K562 (cell line): ENCODE data around the gene SLC26A1. TPM values are rescaled to one million over a fixed set of nuclear protein-coding genes. Genes with fewer than 3 reads are reported as not detected.

Experiments
- ARID4B ChIP-seq: sonication (generic); formaldehyde crosslinking; IDR thresholded peaks from 2 replicates; pipeline ENCODE4 v1.8.0; 2022; ENCODE audit warnings: mild to moderate bottlenecking, missing genetic modification reagents
- BMI1 ChIP-seq: fragments of 150-350 bp; IDR thresholded peaks from 2 replicates; pipeline ENCODE4 v1.6.1; 2014; ENCODE audit warnings: low read length
- CBX5 ChIP-seq: IDR thresholded peaks from 2 replicates; pipeline ENCODE4 v1.6.1; 2014; ENCODE audit warnings: low read depth, borderline replicate concordance
- CXXC5 ChIP-seq: fragments of 250-450 bp; sonication (Bioruptor Pico); IDR thresholded peaks from 2 replicates; pipeline ENCODE4 v1.8.0; 2022; ENCODE audit warnings: inconsistent platforms, mild to moderate bottlenecking, moderate library complexity
- EGR1 ChIP-seq: fragments of 450-650 bp; conservative IDR thresholded peaks from 2 replicates; pipeline ENCODE4 v1.6.1; 2017; ENCODE audit warnings: mild to moderate bottlenecking
- GTF2F1 ChIP-seq: IDR thresholded peaks from 2 replicates; pipeline ENCODE4 v1.6.1; 2011; ENCODE audit warnings: low read depth, low read length, improper control_type of control experiment
- HDAC1 ChIP-seq, 2 experiments: fragments of 450-650 bp; IDR thresholded peaks; 2 replicates each; pipeline ENCODE4 v1.6.1; 2016 to 2017; ENCODE audit warnings: inconsistent platforms in 1 of 2, mild to moderate bottlenecking in 1 of 2, moderate library complexity in 1 of 2
- HNRNPL ChIP-seq: fragments of 200-400 bp; formaldehyde crosslinking; IDR thresholded peaks from 2 replicates; pipeline ENCODE4 v1.6.1; 2017; ENCODE audit warnings: low read depth, mild to moderate bottlenecking, low read length
- LEF1 ChIP-seq: fragments of 450-650 bp; IDR thresholded peaks from 2 replicates; pipeline ENCODE4 v1.6.1; 2016; ENCODE audit warnings: mild to moderate bottlenecking
- MYC ChIP-seq, 2 experiments: fragments of 250-450 bp in 1 of 2; sonication (Bioruptor Pico) in 1 of 2; IDR thresholded peaks; 2 replicates each; pipeline versions ENCODE4 v1.5.1 to v1.6.1; 2012 to 2021; ENCODE audit warnings: low read depth in 2 of 2, borderline replicate concordance in 1 of 2, improper control_type of control experiment in 1 of 2, low read length in 1 of 2, mild to moderate bottlenecking in 1 of 2, moderate library complexity in 1 of 2
- NR2C1 ChIP-seq, 2 experiments: fragments of 450-650 bp; IDR thresholded peaks; 2 replicates each; pipeline ENCODE4 v1.6.1; 2017; ENCODE audit warnings: mild to moderate bottlenecking in 2 of 2, antibody characterized with exemption in 1 of 2, inconsistent platforms in 1 of 2, missing compliant biosample characterization in 1 of 2, missing genetic modification characterization in 1 of 2
- PHF21A ChIP-seq: fragments of 450-650 bp; IDR thresholded peaks from 2 replicates; pipeline ENCODE4 v1.6.1; 2017; ENCODE audit warnings: low read depth, borderline replicate concordance
- SIN3B ChIP-seq: fragments of 450-650 bp; IDR thresholded peaks from 2 replicates; pipeline ENCODE4 v1.6.1; 2017; ENCODE audit warnings: low read depth, mild to moderate bottlenecking, moderate library complexity
- SOX6 ChIP-seq: fragments of 450-650 bp; IDR thresholded peaks from 2 replicates; pipeline ENCODE4 v1.6.1; 2014; ENCODE audit warnings: mild to moderate bottlenecking
- ZNF212 ChIP-seq: fragments of 450-650 bp; formaldehyde crosslinking; IDR thresholded peaks from 2 replicates; pipeline ENCODE4 v1.4.0; 2020; ENCODE audit warnings: mild to moderate bottlenecking
- ZNF253 ChIP-seq: fragments of 250-450 bp; sonication (Bioruptor Pico); conservative IDR thresholded peaks from 2 replicates; pipeline ENCODE4 v1.6.1; 2021; ENCODE audit warnings: mild to moderate bottlenecking
- polyA plus RNA-seq, 8 experiments: library from polyadenylated mRNA; depleted of rRNA in 4 of 8; stranded (reverse) in 5 of 8; unstranded in 3 of 8; fragments of >200 nt; fragmentation: Nextera tagmentation in 2 of 8; fragmentation: Illumina TruSeq in 1 of 8; extraction: Ambion mirVana in 2 of 8; extraction: Trizol in 1 of 8; gene quantifications; 2 replicates each; pipeline versions ENCODE4 v1.2.1 to v1.2.3, GENCODE V29; 2011 to 2014; ENCODE audit warnings: inconsistent platforms in 1 of 8, missing spikeins in 1 of 8
- total RNA-seq, 7 experiments: library from RNA; depleted of rRNA in 6 of 7; stranded (reverse); fragments of >200 nt in 6 of 7; fragmentation: Illumina TruSeq in 2 of 7; extraction: Trizol in 2 of 7; gene quantifications; 2 replicates each; pipeline versions ENCODE4 v1.2.1 to v1.2.3, GENCODE V29; 2011 to 2021; ENCODE audit warnings: low replicate concordance in 1 of 7
- TF ChIP-seq, protein P1 (sequence below), 3 experiments: IDR thresholded peaks in 2 of 3; conservative IDR thresholded peaks in 1 of 3; 2 replicates each; pipeline ENCODE4 v1.5.1; 2011 to 2012; ENCODE audit warnings: low read length in 3 of 3, mild to moderate bottlenecking in 3 of 3, control low read depth in 2 of 3, improper control_type of control experiment in 1 of 3, inconsistent platforms in 1 of 3, low read depth in 1 of 3, mixed read lengths in 1 of 3, moderate library complexity in 1 of 3; ENCODE audit not compliant: insufficient read depth in 2 of 3
- TF ChIP-seq, protein P2 (sequence below), 2 experiments: fragments of 200-800 bp in 1 of 2; sonication (Bioruptor generic) in 1 of 2; sonication (generic) in 1 of 2; formaldehyde crosslinking in 1 of 2; IDR thresholded peaks in 1 of 2; conservative IDR thresholded peaks in 1 of 2; 2 replicates each; pipeline versions ENCODE4 v1.5.0 to v1.6.1; 2016 to 2020; ENCODE audit warnings: missing compliant biosample characterization in 1 of 2, missing genetic modification characterization in 1 of 2, missing genetic modification reagents in 1 of 2

Gene SLC26A1
- total and polyA plus RNA-seq, 9 of the 15 experiments (the other 6 are each of a cell fraction or from before 2014, with no cell fraction given): 0.11 to 4.2 (median 0.95) TPM

DNA sequence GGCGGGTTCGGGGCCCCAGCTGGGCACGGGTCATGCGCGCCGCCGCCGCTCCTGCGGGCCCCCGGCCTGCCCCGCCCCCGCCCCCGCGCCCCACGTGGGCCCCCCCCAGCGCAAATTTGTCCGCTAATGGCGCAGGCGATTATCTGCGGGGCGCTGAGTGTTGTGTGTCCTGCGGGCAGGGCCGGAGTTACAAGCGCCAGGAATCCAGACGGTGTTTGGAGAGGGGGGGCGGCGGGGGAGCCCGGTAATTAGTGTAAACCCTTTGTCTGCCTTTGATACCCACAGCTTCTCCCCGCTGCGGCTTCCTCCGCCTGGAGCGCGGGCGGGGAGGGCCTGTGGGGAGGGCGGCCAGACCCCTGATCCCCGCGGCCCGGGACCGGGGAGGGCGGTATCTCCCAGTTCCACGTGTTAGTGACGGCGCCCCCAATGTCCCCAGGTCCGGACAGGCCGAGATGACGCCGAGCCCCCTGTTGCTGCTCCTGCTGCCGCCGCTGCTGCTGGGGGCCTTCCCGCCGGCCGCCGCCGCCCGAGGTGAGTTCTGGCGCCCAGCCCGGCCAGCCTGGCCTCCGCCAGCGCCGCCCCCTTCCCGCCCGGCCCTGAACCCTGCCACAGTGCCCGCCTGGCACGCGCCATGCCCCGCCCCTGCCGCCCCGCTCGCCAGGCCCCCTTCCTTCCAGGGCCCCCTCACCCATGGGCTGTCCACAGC, 19.0 kb upstream of the SLC26A1 start (continued):
- TF ChIP-seq, protein P1, sequence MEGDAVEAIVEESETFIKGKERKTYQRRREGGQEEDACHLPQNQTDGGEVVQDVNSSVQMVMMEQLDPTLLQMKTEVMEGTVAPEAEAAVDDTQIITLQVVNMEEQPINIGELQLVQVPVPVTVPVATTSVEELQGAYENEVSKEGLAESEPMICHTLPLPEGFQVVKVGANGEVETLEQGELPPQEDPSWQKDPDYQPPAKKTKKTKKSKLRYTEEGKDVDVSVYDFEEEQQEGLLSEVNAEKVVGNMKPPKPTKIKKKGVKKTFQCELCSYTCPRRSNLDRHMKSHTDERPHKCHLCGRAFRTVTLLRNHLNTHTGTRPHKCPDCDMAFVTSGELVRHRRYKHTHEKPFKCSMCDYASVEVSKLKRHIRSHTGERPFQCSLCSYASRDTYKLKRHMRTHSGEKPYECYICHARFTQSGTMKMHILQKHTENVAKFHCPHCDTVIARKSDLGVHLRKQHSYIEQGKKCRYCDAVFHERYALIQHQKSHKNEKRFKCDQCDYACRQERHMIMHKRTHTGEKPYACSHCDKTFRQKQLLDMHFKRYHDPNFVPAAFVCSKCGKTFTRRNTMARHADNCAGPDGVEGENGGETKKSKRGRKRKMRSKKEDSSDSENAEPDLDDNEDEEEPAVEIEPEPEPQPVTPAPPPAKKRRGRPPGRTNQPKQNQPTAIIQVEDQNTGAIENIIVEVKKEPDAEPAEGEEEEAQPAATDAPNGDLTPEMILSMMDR (IDR thresholded peaks at IDR 0.05 in 2 of 3, conservative IDR thresholded peaks at IDR 0.05 in 1 of 3; ENCODE audit: insufficient read depth in 2 of 3, low read depth in 1 of 3, low read length in 3 of 3): no peak
- TF ChIP-seq HDAC1 (IDR thresholded peaks at IDR 0.05) (0 out of 4 replicates have a peak, but pooled peaks of 1 of the 2 experiments have one; percentile 22), ZNF253 (CRISPR knock-in tag) (no peak), PHF21A (0 out of 2 replicates have a peak, but pooled peaks have one; percentile 34), ZNF212 (CRISPR knock-in tag) (no peak), NR2C1 (IDR thresholded peaks at IDR 0.05) (no peak), NR2C1 (tag; IDR thresholded peaks at IDR 0.05) (no peak), SIN3B (no peak), CBX5 (peak; percentile 61; the same call in 1 of the 2 replicates), HNRNPL (peak; percentile 73; the same call in 1 of the 2 replicates), GTF2F1 (no peak), MYC (IDR thresholded peaks at IDR 0.05; ENCODE audit: low read depth, low read length) (peak; percentile 34; the same call in 1 of the 2 replicates), MYC (CRISPR knock-in tag; IDR thresholded peaks at IDR 0.05; ENCODE audit: borderline replicate concordance, low read depth) (no peak), SOX6 (0 out of 2 replicates have a peak, but pooled peaks have one; percentile 40), EGR1 (peak; percentile 65), CXXC5 (CRISPR knock-in tag) (peak; percentile 75), LEF1 (no peak), BMI1 (no peak), ARID4B (CRISPR knock-in tag) (0 out of 2 replicates have a peak, but pooled peaks have one; percentile 16)
- TF ChIP-seq, protein P2, sequence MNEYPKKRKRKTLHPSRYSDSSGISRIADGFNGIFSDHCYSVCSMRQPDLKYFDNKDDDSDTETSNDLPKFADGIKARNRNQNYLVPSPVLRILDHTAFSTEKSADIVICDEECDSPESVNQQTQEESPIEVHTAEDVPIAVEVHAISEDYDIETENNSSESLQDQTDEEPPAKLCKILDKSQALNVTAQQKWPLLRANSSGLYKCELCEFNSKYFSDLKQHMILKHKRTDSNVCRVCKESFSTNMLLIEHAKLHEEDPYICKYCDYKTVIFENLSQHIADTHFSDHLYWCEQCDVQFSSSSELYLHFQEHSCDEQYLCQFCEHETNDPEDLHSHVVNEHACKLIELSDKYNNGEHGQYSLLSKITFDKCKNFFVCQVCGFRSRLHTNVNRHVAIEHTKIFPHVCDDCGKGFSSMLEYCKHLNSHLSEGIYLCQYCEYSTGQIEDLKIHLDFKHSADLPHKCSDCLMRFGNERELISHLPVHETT (CRISPR knock-in tag; conservative IDR thresholded peaks at IDR 0.05 in 1 of 2, IDR thresholded peaks at IDR 0.05 in 1 of 2): no peak
